ENCODE results near the gene ABI1. TPM values are rescaled to one million over a fixed set of nuclear protein-coding genes. Genes with fewer than 3 reads are reported as not detected.
A peak's percentile ranks its signal among the peaks of the same experiment; 100 is the strongest.
"Not testable (repeated sequence)": the region's sequence is repeated elsewhere in the genome, so short reads cannot be mapped to it uniquely, and the experiment has no call there.

The ABI1 gene
- total RNA-seq, 4 donors from 2014 or later: 51.4 to 67.1 (median 63.3) TPM

DNA sequence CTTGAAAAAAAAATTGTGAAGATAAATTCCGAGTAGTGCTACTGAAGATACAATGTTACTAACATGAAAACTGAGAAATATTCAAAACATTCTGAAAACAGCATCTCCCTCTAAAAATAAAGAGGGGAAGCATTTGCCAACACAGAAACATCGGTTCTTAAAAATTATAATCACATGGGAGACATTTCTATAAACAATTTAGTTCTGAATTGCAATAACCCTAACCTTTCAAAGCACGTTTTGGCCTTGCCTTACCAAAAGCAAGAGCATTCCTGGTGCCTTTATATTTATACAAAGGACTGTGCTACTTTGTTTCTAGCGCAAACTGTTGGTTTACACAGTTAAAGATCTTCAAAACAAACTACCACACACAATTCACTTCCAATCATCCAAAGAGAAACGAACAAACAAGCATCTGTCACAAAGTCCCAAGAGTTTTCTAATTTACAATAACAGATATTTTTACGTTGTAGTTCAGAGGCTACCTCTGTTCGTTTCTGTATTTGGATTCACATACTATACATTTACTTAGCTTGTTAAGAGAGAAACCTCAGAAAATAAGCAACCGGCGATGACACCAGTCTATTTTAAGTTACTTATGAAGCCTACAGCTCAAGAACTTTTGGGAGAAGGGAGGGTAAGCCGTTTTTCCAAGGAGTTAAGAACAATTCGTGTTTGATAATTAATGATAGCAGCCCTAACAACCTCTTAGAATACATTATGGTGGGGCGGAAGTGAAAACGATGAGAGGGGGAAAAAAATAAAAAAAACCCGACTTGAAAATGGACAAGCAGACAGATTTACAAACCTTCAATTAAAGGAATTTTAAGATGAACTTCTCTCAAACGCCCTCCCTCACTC lies 1.3 kb downstream of the ABI1 start:
- H3K36me3 ChIP-seq: no peaks in the 10 kb centered on the region
- peaks cover 15 to 66% (median 28%) of the 10 kb centered on the region in 3 donors for H3K4me1 ChIP-seq
- H3K27me3 ChIP-seq: no peaks in the 10 kb centered on the region
- TF ChIP-seq, protein P1, sequence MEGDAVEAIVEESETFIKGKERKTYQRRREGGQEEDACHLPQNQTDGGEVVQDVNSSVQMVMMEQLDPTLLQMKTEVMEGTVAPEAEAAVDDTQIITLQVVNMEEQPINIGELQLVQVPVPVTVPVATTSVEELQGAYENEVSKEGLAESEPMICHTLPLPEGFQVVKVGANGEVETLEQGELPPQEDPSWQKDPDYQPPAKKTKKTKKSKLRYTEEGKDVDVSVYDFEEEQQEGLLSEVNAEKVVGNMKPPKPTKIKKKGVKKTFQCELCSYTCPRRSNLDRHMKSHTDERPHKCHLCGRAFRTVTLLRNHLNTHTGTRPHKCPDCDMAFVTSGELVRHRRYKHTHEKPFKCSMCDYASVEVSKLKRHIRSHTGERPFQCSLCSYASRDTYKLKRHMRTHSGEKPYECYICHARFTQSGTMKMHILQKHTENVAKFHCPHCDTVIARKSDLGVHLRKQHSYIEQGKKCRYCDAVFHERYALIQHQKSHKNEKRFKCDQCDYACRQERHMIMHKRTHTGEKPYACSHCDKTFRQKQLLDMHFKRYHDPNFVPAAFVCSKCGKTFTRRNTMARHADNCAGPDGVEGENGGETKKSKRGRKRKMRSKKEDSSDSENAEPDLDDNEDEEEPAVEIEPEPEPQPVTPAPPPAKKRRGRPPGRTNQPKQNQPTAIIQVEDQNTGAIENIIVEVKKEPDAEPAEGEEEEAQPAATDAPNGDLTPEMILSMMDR (IDR thresholded peaks at IDR 0.05): no peak
- TF ChIP-seq POLR2A (IDR thresholded peaks at IDR 0.05): no peak
- H3K27ac ChIP-seq: peak overlapping the region; percentile 97 to 99 (median 98)
- no peaks in the 10 kb centered on the region for H3K9me3 ChIP-seq
- intact Hi-C loops (cut with DNase I): no loop called here
- DNase-seq: no peak
- peak overlapping the region; percentile 62 to 94 (median 80) for H3K4me3 ChIP-seq
- 0% methylated on average over 15 of the region's 15 CpGs for WGBS, 2 donors

DNA sequence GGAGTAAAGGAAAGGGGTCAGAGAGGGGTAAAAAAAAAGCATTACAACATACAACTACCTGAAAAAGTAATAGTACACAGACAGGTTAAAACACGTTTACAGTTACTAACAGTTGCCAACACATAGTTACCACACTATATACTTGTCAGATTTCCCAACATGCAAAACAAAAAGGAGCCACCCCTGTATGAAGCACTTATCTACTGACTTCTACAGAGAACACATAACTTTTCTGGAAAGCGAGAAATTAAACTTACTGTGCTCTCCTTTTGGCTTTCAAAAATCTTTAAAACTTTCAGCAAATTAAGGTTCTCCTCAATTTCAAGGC lies 2.1 kb downstream of the ABI1 start:
- Histone ChIP-seq H3K36me3 (no peaks in the 10 kb centered on the region), H3K9me3 (no peaks in the 10 kb centered on the region), H3K4me3 (peak overlapping the region; percentile 62 to 94 (median 80)), H3K27ac (peak overlapping the region; percentile 97 to 99 (median 98)), H3K4me1 (peaks cover 15 to 68% (median 28%) of the 10 kb centered on the region in 3 donors), H3K27me3 (no peaks in the 10 kb centered on the region)
- intact Hi-C loops (cut with DNase I): no loop called here
- DNase-seq: no peak
- TF ChIP-seq POLR2A (IDR thresholded peaks at IDR 0.05): peak in 3 of 4 donors; percentile 47 to 56 (median 53)
- TF ChIP-seq, protein P1 (IDR thresholded peaks at IDR 0.05): no peak
- 13 to 25% methylated on average over 2 of the region's 2 CpGs for WGBS, 2 donors

DNA sequence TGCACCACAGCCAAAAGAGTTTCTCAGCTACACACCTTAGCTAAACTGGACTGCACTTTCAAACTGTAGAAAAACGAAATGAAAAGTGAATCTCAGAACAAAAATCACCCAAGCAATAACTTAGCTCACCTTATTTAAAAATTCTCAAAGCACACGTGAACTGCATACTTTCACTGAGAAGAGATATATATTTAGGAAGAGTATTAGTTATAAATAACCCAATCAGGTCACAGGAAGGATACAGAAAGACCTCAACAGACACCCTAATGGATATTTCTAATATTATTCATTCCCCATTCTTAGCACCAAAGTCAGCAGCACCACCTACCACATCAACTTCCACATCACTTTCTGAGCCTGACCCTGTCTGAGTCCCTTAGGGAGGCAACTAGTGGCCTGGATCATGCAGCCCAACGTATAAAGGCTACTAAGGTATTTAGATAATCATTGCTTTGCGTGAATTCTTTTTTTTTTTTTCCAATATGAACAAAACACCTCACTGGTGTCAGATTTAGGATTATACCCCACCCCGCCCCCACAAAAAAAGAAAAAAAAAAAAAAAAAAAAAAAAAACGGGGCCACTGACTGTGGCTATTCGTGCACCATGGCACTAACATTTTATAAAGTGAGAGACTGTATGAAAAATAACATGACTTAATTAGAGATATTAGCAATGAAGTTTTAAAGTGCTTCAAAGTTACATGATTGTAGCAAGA lies 2.6 kb downstream of the ABI1 start:
- WGBS, 2 donors: 21 to 25% methylated on average over 7 of the region's 7 CpGs
- DNase-seq: no peak
- intact Hi-C loops (cut with DNase I): no loop called here
- Histone ChIP-seq H3K36me3 (no peaks in the 10 kb centered on the region), H3K4me1 (peaks cover 15 to 66% (median 28%) of the 10 kb centered on the region in 3 donors), H3K9me3 (no peaks in the 10 kb centered on the region), H3K4me3 (peak overlapping the region in 3 of 4 donors; percentile 71 to 94 (median 90)), H3K27ac (peak overlapping the region; percentile 28 to 99 (median 98)), H3K27me3 (no peaks in the 10 kb centered on the region)
- TF ChIP-seq POLR2A (IDR thresholded peaks at IDR 0.05): no peak
- TF ChIP-seq, protein P1 (IDR thresholded peaks at IDR 0.05): no peak

DNA sequence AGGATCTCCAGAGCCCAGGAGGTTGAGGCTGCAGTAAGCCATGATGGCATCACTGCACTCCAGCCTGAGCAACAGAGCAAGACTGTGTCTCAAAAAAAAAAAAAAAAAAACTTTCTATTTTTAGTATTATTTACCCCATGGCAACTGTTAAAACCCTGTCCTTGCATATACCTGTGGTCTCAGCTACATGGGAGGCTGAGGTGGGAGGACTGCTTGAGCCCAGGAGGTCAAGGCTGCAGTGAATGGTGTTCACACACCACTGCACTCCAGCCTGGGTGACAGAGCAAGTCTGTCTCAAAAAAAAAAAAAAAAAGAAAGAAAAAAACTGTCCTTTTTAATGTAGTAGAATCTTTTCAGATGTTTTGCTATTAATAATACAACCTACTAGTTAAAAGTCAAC lies 3.2 kb downstream of the ABI1 start:
- intact Hi-C loops (cut with DNase I); H3K4me3 ChIP-seq; H3K27me3 ChIP-seq; H3K9me3 ChIP-seq; H3K36me3 ChIP-seq; DNase-seq: not testable (repeated sequence)
- H3K27ac ChIP-seq: peak overlapping the region in 3 of 4 donors; percentile 97 to 99 (median 98)
- peaks cover 15 to 66% (median 28%) of the 10 kb centered on the region in 3 donors for H3K4me1 ChIP-seq

DNA sequence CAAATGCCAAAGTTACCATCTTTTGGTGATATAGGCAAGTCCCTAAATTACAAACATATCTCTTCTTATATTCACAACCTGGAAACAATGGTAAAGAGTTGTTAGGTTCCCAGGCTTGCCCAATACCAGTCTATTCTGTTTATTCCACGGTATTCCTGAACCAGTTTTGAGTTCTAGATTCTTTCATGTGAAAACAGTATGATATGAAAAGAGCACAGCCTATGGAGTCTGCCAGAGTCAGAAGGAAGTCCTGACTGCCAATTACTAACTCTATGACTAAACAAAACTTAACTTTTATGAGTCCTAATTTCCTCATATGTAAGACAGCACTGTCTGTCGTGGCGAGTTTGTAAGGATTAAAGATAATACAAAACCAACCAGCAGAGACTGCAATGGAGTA lies 5.6 kb downstream of the ABI1 start:
- H3K27me3 ChIP-seq: no peaks in the 10 kb centered on the region
- intact Hi-C loops (cut with DNase I): no loop called here
- no peaks in the 10 kb centered on the region for H3K9me3 ChIP-seq
- TF ChIP-seq, protein P1 (IDR thresholded peaks at IDR 0.05): no peak
- TF ChIP-seq POLR2A (IDR thresholded peaks at IDR 0.05): no peak
- H3K4me3 ChIP-seq: no peak overlapping the region
- DNase-seq: no peak
- WGBS, 2 donors: 32 to 34% methylated on average over 3 of the region's 3 CpGs
- peak overlapping the region; percentile 6 to 74 (median 42) for H3K27ac ChIP-seq
- no peaks in the 10 kb centered on the region for H3K36me3 ChIP-seq
- H3K4me1 ChIP-seq: peaks cover 10 to 73% (median 31%) of the 10 kb centered on the region in 3 donors
